ENCODE results near the gene MACROD2. TPM values are rescaled to one million over a fixed set of nuclear protein-coding genes. Genes with fewer than 3 reads are reported as not detected.

Gene MACROD2
- total RNA-seq, 1 experiment from 2014 or later, result 3.7 TPM

GRCh38 chr20:14342918-14343317 lies 347.6 kb downstream of the MACROD2 start (continued):
- TF ChIP-seq CEBPB (IDR thresholded peaks at IDR 0.05; ENCODE audit: low read depth), result no peak

DNA sequence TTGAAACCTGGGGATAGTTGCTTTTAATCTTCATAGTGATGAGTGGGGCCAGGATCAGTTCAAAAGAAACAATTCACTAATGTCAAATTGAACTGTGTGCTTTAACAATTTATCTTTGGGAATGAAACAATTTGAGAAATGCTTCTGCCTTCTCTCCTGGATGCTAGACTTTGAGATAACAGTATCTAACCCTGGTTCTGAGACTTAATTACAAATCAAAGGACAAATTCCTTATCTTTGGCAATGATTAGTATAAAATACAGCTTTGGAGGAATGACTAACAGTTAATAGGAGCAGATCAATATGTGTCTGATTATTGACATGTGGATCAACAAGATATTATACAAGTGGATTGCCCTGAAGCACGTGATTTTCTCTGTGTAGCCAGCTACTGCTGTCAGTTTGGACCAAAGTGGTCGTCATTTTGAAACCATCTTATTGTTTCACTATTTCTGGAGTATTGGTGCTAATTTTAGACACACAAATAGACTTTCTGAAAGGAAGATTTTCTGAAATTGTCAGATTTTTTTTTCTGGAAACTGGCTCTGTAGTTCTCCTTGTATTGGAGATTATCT lies 348.3 kb downstream of the MACROD2 start:
- ATAC-seq, result no peak

More for the DNA sequence above, 348.3 kb downstream of the MACROD2 start:
- H3K36me3 ChIP-seq (ENCODE audit: control insufficient read depth in 1 of 2, insufficient read depth in 2 of 2, low read length in 2 of 2), result no peaks in the 10 kb centered on the region
- no peak for DNase-seq (ENCODE audit: low read depth, low spot score)
- H2AFZ ChIP-seq (ENCODE audit: low read depth, low read length, poor library complexity, severe bottlenecking), result no peak overlapping the region
- H3K9me3 ChIP-seq (ENCODE audit: control insufficient read depth in 1 of 2, insufficient read depth in 1 of 2, low read depth in 1 of 2, low read length in 2 of 2), result no peaks in the 10 kb centered on the region
- no peaks in the 10 kb centered on the region for H3K79me2 ChIP-seq (ENCODE audit: insufficient read depth, low read length)
- TF ChIP-seq FOSL1 (IDR thresholded peaks at IDR 0.05; ENCODE audit: low read depth), result no peak
- no peak for TF ChIP-seq JUND (IDR thresholded peaks at IDR 0.05)
- no peak for TF ChIP-seq ZNF274 (IDR thresholded peaks at IDR 0.05; ENCODE audit: low read depth, low read length)
- no peak for TF ChIP-seq SRF (IDR thresholded peaks at IDR 0.05; ENCODE audit: low read depth)
- TF ChIP-seq POLR2AphosphoS5 (IDR thresholded peaks at IDR 0.05; ENCODE audit: low read depth, low read length), result no peak
- TF ChIP-seq EZH2 (IDR thresholded peaks at IDR 0.05), result no peak
- no peak for TF ChIP-seq TCF7L2 (IDR thresholded peaks at IDR 0.05; ENCODE audit: borderline replicate concordance, extremely low read depth, insufficient read depth, insufficient read length)
- TF ChIP-seq ELF1 (IDR thresholded peaks at IDR 0.05; ENCODE audit: borderline replicate concordance, low read depth), result no peak
- no peak for TF ChIP-seq ZFX (IDR thresholded peaks at IDR 0.05)
- no peak for TF ChIP-seq REST (IDR thresholded peaks at IDR 0.05; ENCODE audit: low read depth)
- no TSS peak for BruUV-seq (replicated peaks)
- intact Hi-C loops (cut with micrococcal nuclease), result no loop called here
- H3K9me2 ChIP-seq (ENCODE audit: insufficient read depth), result no peaks in the 10 kb centered on the region
- no peaks in the 10 kb centered on the region for H3K4me1 ChIP-seq (ENCODE audit: control insufficient read depth in 1 of 2, insufficient read depth in 2 of 2, low read length in 2 of 2)
- no peak overlapping the region for H3K4me2 ChIP-seq (ENCODE audit: low read length)
- H3K27ac ChIP-seq (ENCODE audit: low read depth, low read length), result no peak overlapping the region
- H3K9ac ChIP-seq (ENCODE audit: low read length), result no peak overlapping the region
- no peaks in the 10 kb centered on the region for H4K20me1 ChIP-seq (ENCODE audit: insufficient read depth)
- ChIA-PET CTCF (no interaction called here), POLR2A (no interaction called here), RAD21 (ENCODE audit: low non-redundant PET in 1 of 2, low total read pairs in 2 of 2, uncharacterized antibody in 2 of 2, unreplicated experiment in 2 of 2) (no interaction called here)
- H3K27me3 ChIP-seq (ENCODE audit: insufficient read depth, low read length), result no peaks in the 10 kb centered on the region
- no peak overlapping the region for H3K4me3 ChIP-seq (replicated peaks in 1 of 2; ENCODE audit: low read depth in 1 of 2, low read length in 2 of 2)

Measured in HCT116 (cell line).